HK-2 (cell line): ENCODE data around the gene CROCC.
"Not testable (repeated sequence)": the region's sequence is repeated elsewhere in the genome, so short reads cannot be mapped to it uniquely, and the experiment has no call there.

Source experiments
- DNase-seq: peaks from one replicate; pipeline ENCODE4 v3.0.0-alpha.2; 2018; ENCODE audit not compliant: unreplicated experiment

The CROCC gene

DNA sequence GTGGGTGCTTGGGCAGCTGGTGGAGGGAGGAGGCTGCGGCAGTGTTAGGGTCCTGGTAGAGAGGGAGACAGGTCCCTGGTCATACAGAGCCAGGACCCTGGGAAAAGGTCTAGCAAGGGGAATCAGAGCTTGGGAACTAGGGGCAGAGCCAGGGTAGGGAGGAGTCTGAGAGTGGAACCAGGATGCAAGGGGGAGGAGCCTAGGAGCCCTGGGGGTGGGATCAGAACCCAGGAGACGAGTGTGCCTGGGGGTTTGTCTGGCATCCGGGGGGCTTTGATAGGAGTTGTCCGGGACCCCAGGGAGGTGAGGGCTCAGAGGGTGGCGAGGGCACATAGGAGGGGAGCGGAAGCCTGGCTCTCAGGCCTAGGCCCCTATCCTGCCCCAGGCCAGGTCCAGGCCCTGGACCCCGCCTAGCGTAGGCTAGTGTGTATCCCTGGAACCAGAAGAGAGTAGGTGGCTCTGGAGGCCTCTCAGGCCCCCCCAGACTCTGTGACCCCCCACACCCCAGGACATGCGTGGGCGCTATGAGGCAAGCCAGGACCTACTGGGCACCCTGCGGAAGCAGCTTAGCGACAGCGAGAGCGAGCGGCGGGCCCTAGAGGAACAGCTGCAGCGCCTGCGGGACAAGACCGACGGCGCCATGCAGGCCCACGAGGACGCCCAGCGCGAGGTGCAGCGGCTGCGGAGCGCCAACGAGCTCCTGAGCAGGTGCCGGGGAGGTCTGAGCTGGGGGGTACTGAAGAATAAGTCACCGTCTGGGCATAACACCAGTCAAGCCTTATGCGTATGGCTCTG is 17.9 kb downstream of the CROCC start:
- not testable (repeated sequence) for DNase-seq

- DNase-seq = no peak
Observed at GRCh38 chr1:16944038-16944437, 22.3 kb downstream of the CROCC start.

GRCh38 chr1:16945512-16945911 is 23.8 kb downstream of the CROCC start:
- not testable (repeated sequence) for DNase-seq

DNA sequence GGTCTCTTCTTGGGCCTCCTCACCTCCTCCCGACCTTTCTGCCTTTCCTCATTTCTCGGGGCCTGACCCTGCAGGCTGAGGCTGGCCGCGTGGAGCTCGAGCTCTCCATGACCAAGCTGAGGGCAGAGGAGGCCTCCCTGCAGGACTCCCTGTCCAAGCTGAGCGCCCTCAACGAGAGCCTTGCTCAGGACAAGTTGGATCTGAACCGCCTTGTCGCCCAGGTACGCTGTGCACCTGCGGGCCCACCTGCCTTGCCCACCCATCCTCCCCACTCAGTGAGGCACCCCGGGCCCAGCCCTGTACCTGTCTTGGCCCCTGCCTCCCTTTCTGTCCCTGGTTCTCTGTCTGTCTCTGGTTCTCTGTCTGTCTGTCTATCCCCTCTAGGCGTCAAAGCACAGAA is 24.5 kb downstream of the CROCC start:
- DNase-seq = not testable (repeated sequence)

GRCh38 chr1:16946646-16947045 is 24.9 kb downstream of the CROCC start:
- DNase-seq = no peak

DNA sequence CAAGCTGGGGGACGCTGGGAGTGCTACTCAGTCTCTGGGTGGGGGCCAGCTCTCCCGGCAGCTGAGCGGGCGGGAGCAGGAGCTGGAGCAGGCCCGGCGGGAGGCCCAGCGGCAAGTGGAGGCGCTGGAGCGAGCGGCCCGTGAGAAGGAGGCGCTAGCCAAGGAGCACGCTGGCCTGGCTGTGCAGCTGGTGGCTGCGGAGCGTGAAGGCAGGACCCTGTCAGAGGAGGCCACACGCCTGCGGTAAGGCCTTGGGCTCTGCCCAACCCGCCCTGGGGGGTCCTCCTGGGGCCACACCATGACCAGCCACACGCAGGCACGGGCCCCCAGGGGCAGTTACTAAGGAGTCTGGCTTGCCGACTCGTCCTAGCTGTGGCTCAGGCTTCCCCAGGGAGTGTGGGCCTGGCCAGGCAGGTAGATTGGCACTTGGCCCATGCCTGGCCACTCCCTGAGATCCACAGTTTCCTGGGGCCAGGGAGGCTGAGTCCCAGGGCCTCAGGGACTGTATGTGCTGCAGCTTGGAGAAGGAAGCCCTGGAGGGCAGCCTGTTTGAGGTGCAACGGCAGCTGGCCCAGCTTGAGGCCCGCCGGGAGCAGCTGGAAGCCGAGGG is 26.7 kb downstream of the CROCC start:
- DNase-seq = peak; percentile 88

DNA sequence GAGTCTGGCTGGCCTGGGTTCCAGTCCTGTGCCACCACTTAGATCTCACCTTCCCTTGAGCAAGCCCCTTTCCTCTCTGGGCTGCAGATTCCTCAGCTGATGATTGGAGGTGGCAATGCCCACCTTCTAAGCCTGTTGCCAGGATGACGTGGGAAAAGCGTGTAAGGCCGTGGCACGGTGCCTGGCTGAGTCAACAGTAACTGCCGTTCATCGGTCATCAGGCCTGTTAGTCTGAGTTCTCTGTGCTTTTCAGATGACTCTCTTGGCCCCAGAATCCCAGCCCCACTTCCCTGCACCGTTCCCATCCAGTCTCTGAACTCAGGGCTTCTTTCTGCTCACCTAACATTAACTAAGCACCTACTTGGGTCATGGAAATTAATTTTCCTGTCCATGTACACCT is 27.3 kb downstream of the CROCC start:
- DNase-seq = peak; percentile 47

DNA sequence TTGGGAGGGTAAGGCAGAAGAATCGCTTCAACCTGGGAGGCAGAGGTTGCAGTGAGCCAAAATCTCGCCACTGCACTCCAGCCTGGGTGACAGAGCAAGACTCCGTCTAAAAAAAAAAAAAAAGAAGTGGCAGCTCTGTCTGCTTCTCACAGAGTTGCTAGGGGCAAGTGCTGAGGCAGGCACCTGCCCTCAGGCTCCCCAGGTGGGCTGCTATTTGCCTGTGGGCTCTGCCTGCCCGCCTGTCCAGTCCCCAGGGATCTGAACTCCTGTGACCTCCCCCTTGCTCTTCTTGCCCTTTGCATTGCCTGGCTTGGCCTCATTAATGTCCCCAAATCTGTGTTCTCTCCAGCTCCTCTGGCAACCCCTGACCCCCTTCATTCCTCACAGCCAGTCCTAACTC is 30.6 kb downstream of the CROCC start:
- DNase-seq = not testable (repeated sequence)

GRCh38 chr1:16954579-16954978 is 32.8 kb downstream of the CROCC start:
- no peak for DNase-seq

GRCh38 chr1:16955186-16955585 is 33.5 kb downstream of the CROCC start:
- DNase-seq = no peak

GRCh38 chr1:16956775-16957174 is 35.0 kb downstream of the CROCC start:
- DNase-seq = no peak

DNA sequence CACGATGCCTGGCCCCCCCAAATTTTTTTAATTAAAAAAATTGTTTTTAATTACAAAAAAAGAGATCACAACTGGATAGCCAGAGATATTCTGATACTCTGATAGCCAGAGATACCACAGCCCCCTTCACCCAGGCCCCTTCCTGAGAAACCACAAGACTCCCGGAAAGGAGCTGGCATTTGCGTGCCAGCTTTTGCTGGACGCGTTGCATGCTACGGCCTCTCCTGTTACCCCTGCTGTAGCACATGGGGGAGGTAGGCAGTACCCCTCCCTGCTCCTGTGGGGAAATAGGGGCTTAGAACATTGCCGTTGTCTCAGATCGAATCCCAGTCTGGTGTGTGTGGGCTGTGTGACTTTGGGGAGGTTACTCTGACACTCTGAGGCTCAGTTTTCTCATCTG is 36.0 kb downstream of the CROCC start:
- DNase-seq = no peak

- no peak for DNase-seq
Observed at GRCh38 chr1:16958475-16958874, 36.7 kb downstream of the CROCC start.

- peak; percentile 91 for DNase-seq
Observed at GRCh38 chr1:16960560-16961296, 39.0 kb downstream of the CROCC start.

- DNase-seq = no peak
Observed at GRCh38 chr1:16961297-16962133, 39.8 kb downstream of the CROCC start.

GRCh38 chr1:16964169-16964568 is 42.4 kb downstream of the CROCC start:
- DNase-seq = not testable (repeated sequence)

DNA sequence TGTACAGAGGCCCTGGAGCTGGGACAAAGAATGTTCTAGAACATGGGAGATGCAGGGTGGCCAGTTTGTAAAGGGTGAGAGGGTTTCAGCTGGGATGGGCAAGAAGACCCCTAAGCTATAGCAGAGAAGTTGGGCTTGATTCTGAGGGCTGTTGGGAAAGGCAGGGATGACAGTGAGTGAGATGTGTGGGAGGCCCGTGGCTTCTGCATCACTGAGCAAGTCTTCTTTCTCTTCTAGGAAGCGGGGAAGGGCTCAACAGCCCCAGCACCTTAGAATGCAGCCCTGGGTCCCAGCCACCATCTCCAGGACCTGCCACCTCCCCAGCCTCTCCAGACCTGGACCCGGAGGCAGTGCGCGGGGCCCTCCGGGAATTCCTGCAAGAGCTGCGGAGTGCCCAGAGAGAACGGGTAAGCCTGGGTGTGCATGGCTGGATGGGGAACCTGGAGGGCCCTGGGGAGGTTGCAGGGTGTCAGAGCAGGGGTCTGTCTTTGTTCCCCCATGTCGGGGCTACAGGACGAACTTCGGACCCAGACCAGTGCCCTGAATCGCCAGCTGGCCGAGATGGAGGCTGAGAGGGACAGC is 43.8 kb downstream of the CROCC start:
- DNase-seq = no peak

GRCh38 chr1:16966282-16966681 is 44.6 kb downstream of the CROCC start:
- DNase-seq = no peak

GRCh38 chr1:16967095-16967575 is 45.4 kb downstream of the CROCC start:
- DNase-seq = no peak

GRCh38 chr1:16967962-16968361 is 46.2 kb downstream of the CROCC start:
- no peak for DNase-seq

GRCh38 chr1:16968372-16968771 is 46.6 kb downstream of the CROCC start:
- no peak for DNase-seq
